H54 (cell line): Measurements from ENCODE around the gene OR4F3.
"Not testable (repeated sequence)": the region's sequence is repeated elsewhere in the genome, so short reads cannot be mapped to it uniquely, and the experiment has no call there.

Source experiments
- DNase-seq: peaks from one replicate; pipeline ENCODE4 v3.0.0; 2011; ENCODE audit warnings: low spot score, mixed read lengths; ENCODE audit not compliant: insufficient read length
- FAIRE-seq: peaks from 3 replicates; lab custom pipeline; 2011; peaks lifted over from hg19 to GRCh38; lab: Jason Lieb, UNC

OR4F3 gene

GRCh38 chr5:181366968-181367367, at the start of gene OR4F3:
OR4F3 (plus strand) TSS chr5:181367268.
- FAIRE-seq, DNase-seq: not testable (repeated sequence)
